HG03060 (cell line): Measurements from ENCODE around the gene DNAH8.

ENCODE experiments used
- ATAC-seq: cut with Tn5 transposase; IDR thresholded peaks from one replicate; pipeline ENCODE4 v1.9.1; 2021; ENCODE audit warnings: low read depth, moderate number of reproducible peaks; ENCODE audit not compliant: unreplicated experiment

The DNAH8 gene

DNA sequence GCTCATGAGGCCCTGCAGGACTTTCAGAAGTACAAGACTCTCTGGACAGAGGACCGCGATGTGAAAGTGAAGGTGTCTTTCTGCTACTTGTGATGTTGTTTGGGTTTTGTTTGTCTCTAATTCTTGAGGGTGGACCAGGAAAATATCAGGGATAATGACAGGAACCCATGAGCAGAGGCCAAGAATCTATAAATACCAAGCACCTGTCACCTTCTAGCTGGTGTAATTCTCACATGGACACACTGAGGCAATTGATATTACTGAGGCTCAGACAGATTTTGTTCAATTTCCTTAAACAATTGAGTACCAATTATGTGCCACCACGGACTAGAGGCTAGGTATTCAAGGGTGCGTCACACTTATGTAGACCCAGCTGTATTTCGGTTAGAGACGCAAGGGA is 107.9 kb downstream of the DNAH8 start:
- no peak for ATAC-seq

DNA sequence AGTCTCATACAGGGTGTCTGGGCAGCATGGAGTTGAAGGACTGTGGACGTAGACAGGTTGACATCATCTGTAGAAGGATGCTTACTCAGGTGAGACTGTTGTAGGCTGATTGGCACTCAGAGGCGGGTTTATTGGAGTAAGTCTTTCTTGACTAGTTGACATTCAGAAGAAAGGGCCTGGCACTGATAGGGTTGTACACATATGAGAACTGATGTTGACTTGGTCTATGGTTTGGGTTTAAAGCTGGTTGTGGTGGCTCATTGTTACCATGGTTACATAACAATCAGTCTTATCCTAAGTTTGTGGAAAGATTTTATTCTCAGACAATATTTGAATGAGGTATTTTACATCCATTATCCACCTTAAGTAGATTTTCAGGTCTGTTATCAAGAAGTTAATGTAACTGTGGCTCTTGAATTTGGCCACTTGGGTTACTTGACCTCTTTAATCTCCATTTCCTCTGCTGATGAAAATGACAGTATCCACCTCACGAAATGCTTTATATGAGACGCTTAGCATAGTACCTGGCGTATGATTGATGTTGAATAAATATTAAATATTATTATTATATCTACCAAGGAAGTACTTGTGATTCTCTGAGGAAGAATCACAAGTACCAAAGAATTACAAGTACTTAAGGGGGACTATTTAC is 109.3 kb downstream of the DNAH8 start:
- ATAC-seq: no peak

DNA sequence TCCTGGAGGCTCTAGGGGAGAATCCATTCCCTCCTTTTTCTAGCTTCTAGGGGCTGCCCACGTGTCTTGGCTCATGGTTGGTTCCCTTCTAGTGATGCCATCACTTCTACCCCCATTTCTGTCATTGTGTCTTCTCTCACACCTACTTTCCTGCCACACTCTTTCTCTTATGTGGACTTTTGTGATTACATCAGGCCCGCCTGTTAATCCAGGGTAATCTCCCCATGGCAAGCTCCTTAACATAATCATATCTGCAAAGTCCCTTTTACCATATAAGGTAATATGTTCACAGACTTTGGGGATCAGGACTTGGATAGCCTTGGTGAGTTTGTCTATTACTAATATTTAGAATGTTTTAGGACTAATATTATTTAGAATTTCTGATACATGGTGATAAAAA is 111.9 kb downstream of the DNAH8 start:
- no peak for ATAC-seq

DNA sequence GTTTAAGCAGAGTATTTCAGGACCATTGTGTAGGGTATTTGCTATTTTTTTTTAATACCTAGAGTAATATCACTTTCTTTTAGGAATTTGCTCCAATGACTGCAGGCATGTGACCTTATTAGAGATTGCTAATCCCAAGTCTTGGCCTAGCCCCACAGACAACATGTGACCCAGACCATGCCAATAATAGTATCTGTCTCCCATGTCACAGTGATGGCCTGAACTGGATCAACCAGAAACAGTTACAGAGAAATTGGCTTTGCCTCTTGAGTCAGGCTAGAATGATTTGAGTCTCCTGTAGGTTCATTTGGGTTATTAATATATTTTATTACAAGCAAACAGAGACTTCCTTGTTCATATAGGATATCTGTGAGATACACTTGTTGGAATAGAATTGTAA is 116.8 kb downstream of the DNAH8 start:
- ATAC-seq: no peak

DNA sequence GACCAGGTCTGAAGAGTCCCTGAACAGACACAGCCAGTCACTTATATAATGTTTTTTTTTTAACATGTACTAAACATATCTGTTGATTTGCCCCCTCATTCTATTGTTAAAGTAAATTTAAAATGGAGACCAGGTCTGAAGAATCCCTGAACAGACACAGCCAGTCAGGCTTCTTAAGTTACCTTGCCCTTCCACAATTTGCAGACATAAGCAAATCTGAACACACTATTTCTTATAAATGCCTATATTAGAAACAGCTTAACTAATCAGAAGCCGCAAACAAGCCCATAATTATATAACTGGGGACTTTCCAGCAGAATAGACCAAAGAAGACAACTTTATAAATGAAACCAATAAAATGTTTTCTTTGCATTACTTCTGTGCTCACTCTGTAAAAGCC is 118.2 kb downstream of the DNAH8 start:
- no peak for ATAC-seq

DNA sequence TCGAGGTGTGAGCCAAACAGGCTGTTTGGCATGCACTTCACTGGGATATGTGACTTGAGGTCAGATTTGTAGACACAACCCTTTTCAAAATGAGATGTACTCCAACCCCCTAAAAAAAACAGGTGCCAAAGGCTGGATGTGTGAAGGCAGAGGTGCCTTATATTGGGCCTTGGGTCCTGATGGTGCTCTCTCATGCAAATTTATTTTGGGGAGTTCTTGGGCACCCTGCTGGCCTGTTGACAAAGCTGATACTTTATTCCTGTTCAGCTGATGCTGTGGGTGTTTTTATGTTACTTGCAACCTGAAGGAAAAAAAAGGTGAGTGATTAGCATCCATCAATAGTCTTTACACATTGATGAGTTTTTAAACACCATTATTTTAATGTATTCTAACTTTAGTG is 121.5 kb downstream of the DNAH8 start:
- ATAC-seq: no peak

DNA sequence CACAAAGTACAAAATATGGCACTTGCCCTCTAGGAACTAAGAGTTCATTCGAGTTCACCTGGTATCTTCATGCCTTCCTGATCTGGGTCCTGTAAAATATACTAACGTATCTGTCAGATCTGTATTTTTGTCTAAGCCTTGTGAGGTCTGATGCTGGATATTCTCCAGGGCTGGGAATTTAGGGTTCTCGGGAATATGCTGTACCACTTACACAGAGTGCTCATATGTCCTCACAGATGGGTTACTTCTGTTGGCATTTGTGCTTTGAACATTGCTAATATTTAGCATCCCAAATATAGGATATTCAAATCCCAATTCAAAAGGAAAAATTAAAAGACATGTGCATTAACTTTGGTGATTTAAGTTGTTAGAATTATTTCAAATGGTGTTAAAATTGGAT is 122.0 kb downstream of the DNAH8 start:
- no peak for ATAC-seq

DNA sequence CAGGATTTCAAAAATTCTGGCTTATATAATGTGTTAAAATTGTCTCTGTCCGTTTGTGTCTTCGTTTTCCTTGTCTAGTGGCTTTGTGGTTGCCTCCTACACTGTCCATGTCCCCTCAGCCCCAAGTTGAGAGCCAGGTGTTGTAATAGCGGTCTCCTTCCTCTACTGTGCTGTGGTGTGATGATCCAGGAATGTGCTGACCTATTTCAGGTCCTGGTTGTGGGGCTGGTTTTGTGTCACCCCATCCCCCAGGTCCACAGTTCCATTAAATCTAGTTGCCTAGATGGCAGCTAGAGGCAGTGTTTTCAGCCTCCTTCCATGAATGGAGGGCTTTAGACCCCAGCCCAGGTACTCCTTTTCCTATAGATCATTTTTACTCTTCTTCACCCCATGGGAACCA is 128.7 kb downstream of the DNAH8 start:
- ATAC-seq: no peak

DNA sequence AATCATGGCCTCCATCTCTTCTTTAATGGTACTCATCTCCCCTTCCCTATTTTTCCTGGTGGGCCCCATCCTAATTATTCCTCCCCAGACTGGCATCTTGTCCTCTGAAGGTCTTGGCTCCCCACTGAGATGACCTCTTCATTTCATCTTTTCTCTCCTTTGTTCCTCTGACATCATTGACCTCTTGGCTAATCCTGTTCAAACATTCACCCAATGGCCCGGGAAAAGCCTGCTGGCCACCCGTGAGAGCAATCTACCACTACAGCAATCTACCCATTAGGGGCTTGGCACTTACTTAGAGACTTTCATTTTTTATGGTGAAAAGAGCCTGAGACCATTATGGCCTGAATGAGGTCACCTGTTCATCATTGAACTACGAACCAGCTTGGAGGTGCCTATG is 130.8 kb downstream of the DNAH8 start:
- no peak for ATAC-seq

DNA sequence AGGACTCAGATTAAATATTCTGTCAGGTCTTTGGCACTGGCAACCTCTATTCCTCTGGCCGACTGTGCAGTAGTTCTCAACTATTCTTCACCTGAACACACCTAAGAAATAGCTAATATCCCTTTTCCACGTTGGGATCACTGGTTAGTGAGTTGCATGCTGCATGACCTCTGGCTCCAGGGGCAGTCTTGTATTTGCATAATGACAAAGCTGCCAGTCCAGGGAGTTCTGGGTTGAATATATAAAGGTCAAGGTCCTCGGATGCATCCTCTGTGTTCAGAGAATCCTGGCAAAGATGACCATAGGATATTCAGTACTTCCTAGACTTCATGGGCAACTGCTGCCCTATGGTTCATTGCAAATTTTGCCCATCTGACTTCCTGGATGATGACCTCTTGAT is 131.2 kb downstream of the DNAH8 start:
- no peak for ATAC-seq

DNA sequence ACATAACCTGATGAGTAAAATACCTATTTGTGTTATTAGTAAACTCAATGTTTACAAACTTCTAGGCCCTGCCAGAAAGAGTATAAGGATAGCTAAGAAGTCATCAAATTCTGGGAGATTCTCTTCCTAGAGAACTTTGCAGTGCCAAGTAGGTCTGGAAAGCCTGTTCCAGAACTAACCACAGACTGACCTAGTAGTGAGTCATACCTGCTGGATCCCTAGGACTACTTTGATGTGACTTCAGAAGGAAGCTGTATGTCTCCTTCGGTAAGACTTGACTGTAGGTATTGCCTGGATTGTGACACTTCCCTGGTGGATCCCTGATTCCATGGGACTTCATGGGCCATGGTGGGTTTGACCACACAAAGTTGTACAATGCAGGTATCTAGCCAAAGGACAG is 131.7 kb downstream of the DNAH8 start:
- ATAC-seq: no peak

DNA sequence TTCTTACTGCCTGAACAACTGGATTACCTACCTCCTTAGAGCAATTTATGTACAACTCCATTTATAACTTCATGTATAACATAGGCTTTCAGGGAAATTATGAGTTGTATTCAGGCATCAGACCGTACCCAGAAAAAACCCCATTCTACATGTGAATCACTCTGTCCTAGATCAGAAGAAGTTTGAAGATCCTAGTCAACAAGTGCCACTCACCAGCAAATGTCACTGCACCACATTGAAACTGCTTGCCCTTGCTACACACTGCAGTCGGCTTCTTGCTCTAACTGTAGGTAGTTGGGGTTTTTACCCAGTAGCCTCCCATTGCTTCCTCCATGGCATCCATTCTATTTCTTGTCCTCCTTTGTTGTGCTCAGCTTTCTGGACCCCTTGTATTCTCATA is 132.4 kb downstream of the DNAH8 start:
- no peak for ATAC-seq

DNA sequence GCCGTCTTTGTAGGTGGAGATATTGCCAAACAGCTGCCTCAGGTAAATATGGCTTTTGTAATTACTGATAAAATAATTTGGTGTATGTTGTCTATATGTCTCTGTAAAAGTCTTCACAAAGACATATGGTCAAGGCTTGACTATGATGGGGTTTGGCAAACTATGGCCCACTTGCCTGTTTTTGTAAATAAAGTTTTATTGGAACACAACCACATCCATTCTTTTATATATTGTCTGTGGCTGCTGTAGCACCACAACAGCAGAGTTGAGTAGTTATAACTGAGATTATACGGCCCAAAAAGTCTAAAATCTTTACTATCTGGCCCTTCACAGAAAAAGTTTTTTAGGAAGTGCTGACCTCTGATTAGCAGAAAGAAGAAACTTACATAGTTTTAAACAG is 133.6 kb downstream of the DNAH8 start:
- ATAC-seq: no peak

DNA sequence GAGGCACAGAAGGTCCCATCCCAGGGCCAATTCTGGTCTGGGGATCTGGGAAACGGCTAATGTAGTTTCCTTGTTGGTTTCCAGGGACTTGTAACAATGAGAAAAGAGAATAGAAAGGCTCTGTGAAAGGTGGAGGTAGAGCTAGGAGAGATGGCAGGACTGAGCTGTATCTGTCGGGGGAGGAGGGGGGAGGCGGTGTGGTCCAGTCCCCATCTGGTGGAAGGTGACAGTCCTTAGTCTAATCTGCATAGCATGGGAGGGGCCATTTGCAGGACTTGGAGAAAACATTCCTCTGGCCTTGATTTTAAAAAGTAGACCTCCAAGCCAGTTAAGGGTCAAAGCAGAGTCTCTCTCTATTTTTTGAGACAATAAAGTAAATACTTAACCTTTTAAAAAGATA is 137.1 kb downstream of the DNAH8 start:
- no peak for ATAC-seq

DNA sequence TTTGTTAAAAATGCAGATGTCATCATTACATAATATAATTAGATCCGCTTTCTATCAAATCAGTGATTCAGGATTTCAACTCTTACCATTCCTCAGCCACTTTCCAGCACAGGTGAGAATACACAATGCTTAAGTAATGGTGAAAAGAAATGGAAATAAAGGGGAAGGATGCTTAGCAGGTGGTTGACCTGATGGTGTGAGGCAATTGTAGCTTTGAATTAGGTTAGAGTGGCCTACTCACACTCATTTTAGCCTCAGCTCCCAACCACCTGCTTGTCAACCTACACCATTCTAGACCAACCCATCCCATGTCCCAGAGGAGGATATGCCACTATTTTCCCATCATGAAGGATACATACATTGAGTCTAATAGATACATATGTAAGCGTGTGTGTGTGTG is 138.1 kb downstream of the DNAH8 start:
- ATAC-seq: no peak

DNA sequence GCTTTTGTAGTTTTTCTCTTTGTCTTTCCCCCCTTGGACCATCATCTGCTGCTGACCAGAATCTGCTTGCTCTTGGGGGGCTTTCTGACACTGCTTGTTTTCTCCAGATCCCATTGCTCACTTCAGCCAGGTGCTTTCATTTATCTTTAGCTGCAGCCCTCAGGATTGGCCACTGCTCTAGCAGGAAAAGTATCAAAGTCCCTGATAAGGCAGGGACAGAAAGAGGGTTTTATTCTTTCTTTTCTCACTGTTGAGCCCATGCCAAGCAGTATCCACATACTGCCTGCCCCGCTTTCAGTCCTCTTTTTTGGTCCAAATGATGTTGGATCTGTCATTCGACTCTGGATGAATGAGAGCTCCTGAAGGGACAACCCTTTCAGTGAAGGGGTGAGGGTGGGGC is 141.4 kb downstream of the DNAH8 start:
- no peak for ATAC-seq

DNA sequence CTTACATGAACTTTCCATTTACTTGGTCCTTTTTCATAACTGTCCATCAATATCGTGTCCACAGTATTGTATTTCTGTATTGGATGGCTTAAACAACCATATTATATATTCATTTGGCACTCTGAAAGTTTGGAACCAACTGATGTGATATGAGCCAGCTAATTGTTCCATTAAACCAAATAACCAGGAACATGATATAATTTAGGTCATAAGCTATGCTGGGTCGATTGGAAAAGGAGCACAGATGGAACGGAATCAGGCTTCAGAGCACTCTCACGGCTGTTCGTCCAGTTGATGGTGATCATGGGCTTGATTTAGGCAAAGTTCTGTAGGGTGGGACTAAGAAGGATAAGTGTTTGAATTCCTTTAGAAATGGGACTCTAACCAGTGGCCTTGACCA is 142.7 kb downstream of the DNAH8 start:
- ATAC-seq: no peak

DNA sequence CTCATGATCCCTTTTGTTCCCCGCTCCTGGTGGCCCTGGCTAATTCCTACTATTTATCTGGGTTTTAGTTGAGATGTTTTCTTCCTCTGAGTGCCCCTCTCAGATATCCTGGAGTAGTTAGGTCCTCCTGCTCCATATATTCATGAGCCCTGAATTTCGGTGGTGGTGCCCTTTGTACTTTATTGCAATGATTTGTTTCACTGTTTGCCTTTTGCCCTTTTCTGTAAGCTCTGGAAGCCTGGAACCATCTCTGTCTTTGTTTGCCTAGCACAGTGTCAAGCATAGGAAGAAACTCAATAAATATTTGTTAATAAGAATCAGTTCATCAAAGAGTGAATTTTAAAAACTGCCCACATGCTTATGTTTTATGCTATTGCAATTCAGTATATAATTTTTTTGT is 144.9 kb downstream of the DNAH8 start:
- ATAC-seq: no peak

DNA sequence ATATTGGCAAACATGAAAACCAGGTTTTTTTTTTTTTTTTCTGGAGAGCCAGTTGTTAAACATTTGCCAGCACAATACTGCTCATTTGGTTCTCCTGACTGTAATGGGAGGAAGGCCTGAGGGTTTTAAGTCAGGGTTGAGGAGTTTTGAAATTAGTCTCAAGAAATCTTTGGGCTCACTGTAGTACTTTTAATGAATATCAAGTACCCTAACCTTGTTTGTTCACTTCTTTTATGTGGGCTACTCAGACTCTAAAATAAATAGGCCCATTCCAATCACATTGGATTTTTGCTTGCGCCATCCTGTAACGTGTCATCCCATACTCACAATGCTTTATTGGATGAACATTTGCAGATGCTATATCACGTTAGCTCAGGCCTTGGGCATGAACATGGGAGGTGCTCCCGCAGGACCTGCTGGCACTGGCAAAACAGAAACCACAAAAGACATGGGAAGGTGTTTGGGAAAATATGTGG is 146.9 kb downstream of the DNAH8 start:
- ATAC-seq: no peak

DNA sequence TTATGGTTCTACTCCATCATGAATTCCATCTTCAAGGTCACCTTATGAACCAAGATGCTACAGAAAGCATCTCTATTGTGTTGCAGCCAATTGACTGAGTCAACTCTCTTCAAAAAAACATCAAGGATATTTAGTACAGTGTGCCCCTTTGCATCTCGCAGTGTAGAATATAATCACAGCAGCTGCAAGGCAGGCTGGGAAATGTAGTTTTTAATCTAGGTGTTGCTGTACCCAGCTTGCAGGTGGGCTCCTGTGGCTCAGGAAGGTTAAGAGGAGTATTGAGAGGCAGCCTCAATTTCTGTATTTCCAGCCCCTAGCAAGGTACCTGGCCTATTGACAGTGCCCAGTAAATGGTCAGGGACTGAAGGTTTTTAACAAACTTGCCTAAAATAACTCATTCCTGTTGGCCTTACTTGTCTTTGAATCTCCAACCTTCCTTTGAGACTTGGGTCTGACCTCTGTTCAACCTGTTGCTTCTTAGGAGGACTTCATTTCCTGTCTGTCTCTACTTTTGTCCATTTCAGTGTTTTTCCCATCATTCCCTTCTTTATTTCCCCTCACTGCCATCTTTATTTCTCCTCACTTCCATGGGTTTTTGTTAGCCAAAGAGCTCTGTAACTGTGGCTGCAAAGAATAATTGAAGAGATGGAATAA is 150.5 kb downstream of the DNAH8 start:
- no peak for ATAC-seq

DNA sequence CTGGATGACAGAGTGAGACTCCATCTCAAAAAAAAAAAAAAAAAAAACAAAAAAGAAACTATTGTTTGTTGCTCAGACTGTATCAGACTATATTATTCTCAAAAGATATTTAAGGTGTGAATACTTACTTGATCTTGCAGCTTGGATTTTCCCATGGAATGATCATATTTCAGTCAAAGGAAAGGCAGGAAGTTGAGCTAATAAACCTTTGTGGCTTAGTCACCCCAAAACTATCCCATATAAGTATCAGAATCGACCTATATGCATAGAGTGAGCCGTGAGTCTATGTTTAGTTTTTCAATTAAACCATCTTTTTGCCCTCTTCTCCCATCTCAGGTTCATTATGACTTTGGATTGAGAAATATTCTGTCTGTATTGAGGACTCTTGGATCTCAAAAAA is 152.6 kb downstream of the DNAH8 start:
- no peak for ATAC-seq

DNA sequence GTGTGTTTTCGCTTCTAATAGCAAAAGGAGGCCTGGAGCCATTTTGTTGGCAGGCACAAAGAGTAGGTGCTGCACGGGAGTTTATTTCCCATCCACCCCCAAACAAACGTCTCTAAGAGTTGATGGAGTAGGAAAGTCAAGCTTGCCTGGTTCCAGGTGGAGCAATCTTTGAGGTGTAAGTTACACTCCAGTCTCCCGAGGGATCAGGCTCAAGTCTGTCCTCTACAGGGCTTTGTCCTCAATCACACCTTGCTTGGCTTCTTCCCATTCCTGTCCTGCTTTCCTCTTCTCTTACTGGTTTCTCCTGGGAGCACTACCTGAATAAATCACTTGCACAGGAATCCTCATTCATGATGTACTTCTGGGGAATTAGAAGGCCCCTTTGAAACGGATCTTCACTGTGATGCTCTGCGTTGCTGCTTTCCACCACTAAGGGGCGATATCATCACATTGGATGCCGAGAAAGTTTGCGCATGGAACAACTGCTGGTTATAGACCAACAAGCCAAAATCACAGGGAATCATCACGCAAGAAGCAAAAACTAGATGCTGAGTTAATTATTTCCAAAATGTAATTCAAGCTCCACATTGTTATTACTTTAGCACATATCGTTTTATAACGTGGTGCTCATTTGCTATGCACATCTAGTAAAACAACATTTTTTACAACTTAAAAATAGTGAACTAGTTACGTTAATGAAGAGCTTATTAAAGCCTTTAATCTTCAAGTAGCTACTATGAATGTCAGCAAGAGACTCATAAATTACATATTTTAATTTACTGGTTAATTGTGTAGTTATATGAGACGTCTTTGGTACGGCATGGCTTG is 156.8 kb downstream of the DNAH8 start:
- no peak for ATAC-seq
